CD4-positive, alpha-beta memory T cell (primary cell): ENCODE results near the gene SLC66A2. TPM values are rescaled to one million over a fixed set of nuclear protein-coding genes. Genes with fewer than 3 reads are reported as not detected.

Source experiments
- CTCF ChIA-PET: fragments of 350-600 bp; sonication (Branson Sonifier 250); formaldehyde crosslinking; loops from one replicate; lab custom pipeline; 2021; ENCODE audit warnings: inconsistent platforms; ENCODE audit not compliant: partially characterized antibody; lab: Charles Lee
- POLR2A ChIA-PET: fragments of 350-600 bp; sonication (Branson Sonifier 250); formaldehyde crosslinking; loops from one replicate; lab custom pipeline; 2021; ENCODE audit not compliant: partially characterized antibody; lab: Charles Lee
- DNase-seq, 5 donors: peaks; one replicate each; pipeline versions ENCODE4 v3.0.0 to v3.0.0-alpha.2; 2020 to 2022; ENCODE audit warnings: mixed read lengths in 1 of 5
- H3K27ac ChIP-seq: one replicate; pipeline ENCODE4 v1.7.0; 2013; ENCODE audit warnings: low read depth, low read length
- H3K27me3 ChIP-seq: 2 replicates; pipeline ENCODE4 v1.7.0; 2013; ENCODE audit warnings: mild to moderate bottlenecking, low read length, moderate library complexity; ENCODE audit not compliant: insufficient read depth
- H3K36me3 ChIP-seq: 2 replicates; pipeline ENCODE4 v1.7.0; 2013; ENCODE audit warnings: mild to moderate bottlenecking, low read length, moderate library complexity; ENCODE audit not compliant: insufficient read depth
- H3K4me1 ChIP-seq: 2 replicates; pipeline ENCODE4 v1.7.0; 2013; ENCODE audit warnings: mild to moderate bottlenecking, low read length, moderate library complexity; ENCODE audit not compliant: insufficient read depth
- H3K4me3 ChIP-seq, 2 donors: one replicate each; pipeline ENCODE4 v1.7.0; 2013; ENCODE audit warnings: low read length in 2 of 2, mild to moderate bottlenecking in 1 of 2
- H3K9me3 ChIP-seq, 2 donors: one replicate each; pipeline ENCODE4 v1.7.0; 2013; ENCODE audit warnings: low read length in 2 of 2, control low read depth in 1 of 2; ENCODE audit not compliant: control insufficient read depth in 1 of 2
- H3K27ac Mint-ChIP-seq, 7 donors: one replicate each; pipeline ENCODE4 v1.8.0; 2020 to 2021; ENCODE audit warnings: mixed read lengths in 7 of 7, mild to moderate bottlenecking in 6 of 7, inconsistent platforms in 3 of 7, moderate library complexity in 3 of 7
- H3K27me3 Mint-ChIP-seq, 2 donors: one replicate each; pipeline ENCODE4 v1.8.0; 2020 to 2021; ENCODE audit warnings: mixed read lengths in 2 of 2
- H3K36me3 Mint-ChIP-seq, 2 donors: one replicate each; pipeline ENCODE4 v1.8.0; 2020 to 2021; ENCODE audit warnings: mixed read lengths in 2 of 2, inconsistent platforms in 1 of 2, mild to moderate bottlenecking in 1 of 2
- H3K4me1 Mint-ChIP-seq, 4 donors: one replicate each; pipeline ENCODE4 v1.8.0; 2020 to 2021; ENCODE audit warnings: mixed read lengths in 4 of 4, mild to moderate bottlenecking in 1 of 4
- H3K4me3 Mint-ChIP-seq, 8 donors: one replicate each; pipeline ENCODE4 v1.8.0; 2020 to 2021; ENCODE audit warnings: mixed read lengths in 8 of 8, mild to moderate bottlenecking in 7 of 8, moderate library complexity in 6 of 8, inconsistent platforms in 3 of 8
- H3K9me3 Mint-ChIP-seq, 8 donors: one replicate each; pipeline ENCODE4 v1.8.0; 2020 to 2021; ENCODE audit warnings: mixed read lengths in 8 of 8, mild to moderate bottlenecking in 5 of 8, inconsistent platforms in 3 of 8, moderate library complexity in 1 of 8
- intact Hi-C: fragments of 100-400 bp; cut with micrococcal nuclease; formaldehyde crosslinking; loops from one replicate; pipeline ENCODE4 v1.15.1; 2023
- polyA plus RNA-seq, 2 donors: library from polyadenylated mRNA; unstranded; fragments of 300-500 nt; fragmentation: Illumina TruSeq; gene quantifications; one replicate each; pipeline ENCODE4 v1.2.3, GENCODE V29; 2021
- total RNA-seq, 2 experiments: library from RNA; stranded (reverse); gene quantifications; one replicate each; pipeline ENCODE4 v1.2.3, GENCODE V29; 2021

The SLC66A2 gene
- total and polyA plus RNA-seq, 4 experiments from 2014 or later, result 15.7 to 26.4 (median 23.6) TPM

- H3K27me3 Mint-ChIP-seq, result no peaks in the 10 kb centered on the region
- peaks cover 0 to 6% of the 10 kb centered on the region in 2 donors for H3K36me3 Mint-ChIP-seq
- no peaks in the 10 kb centered on the region for H3K27me3 ChIP-seq
- no peak overlapping the region for H3K4me3 ChIP-seq
- no peak overlapping the region for H3K27ac Mint-ChIP-seq
- no peaks in the 10 kb centered on the region for H3K4me1 ChIP-seq
- intact Hi-C loops, result no loop called here
- H3K9me3 ChIP-seq, result peaks cover 0 to 16% of the 10 kb centered on the region in 2 donors
- POLR2A ChIA-PET, result no interaction called here
- peaks cover 16 to 74% (median 65%) of the 10 kb centered on the region in 8 donors for H3K9me3 Mint-ChIP-seq
- no peak overlapping the region for H3K27ac ChIP-seq
- no peaks in the 10 kb centered on the region for H3K4me1 Mint-ChIP-seq
- CTCF ChIA-PET, result no interaction called here
- no peaks in the 10 kb centered on the region for H3K36me3 ChIP-seq
- DNase-seq, result no peak
- no peak overlapping the region for H3K4me3 Mint-ChIP-seq
These were observed 60.8 kb downstream of the SLC66A2 start for GRCh38 chr18:79890674-79891073.

- H3K4me1 Mint-ChIP-seq, result no peaks in the 10 kb centered on the region
- Histone ChIP-seq H3K4me1 (no peaks in the 10 kb centered on the region), H3K9me3 (peaks cover 0 to 16% of the 10 kb centered on the region in 2 donors), H3K27ac (no peak overlapping the region), H3K36me3 (no peaks in the 10 kb centered on the region), H3K4me3 (no peak overlapping the region), H3K27me3 (no peaks in the 10 kb centered on the region)
- POLR2A ChIA-PET, result no interaction called here
- intact Hi-C loops, result no loop called here
- H3K9me3 Mint-ChIP-seq, result peaks cover 8 to 65% (median 55%) of the 10 kb centered on the region in 8 donors
- no peaks in the 10 kb centered on the region for H3K27me3 Mint-ChIP-seq
- H3K27ac Mint-ChIP-seq, result no peak overlapping the region
- peaks cover 0 to 3% of the 10 kb centered on the region in 2 donors for H3K36me3 Mint-ChIP-seq
- CTCF ChIA-PET, result no interaction called here
- no peak for DNase-seq
- no peak overlapping the region for H3K4me3 Mint-ChIP-seq
These were observed 61.9 kb downstream of the SLC66A2 start for GRCh38 chr18:79889569-79889968.

- Mint-ChIP-seq H3K36me3 (peaks cover 0 to 3% of the 10 kb centered on the region in 2 donors), H3K27me3 (no peaks in the 10 kb centered on the region), H3K9me3 (peaks cover under 1 to 51% (median 42%) of the 10 kb centered on the region in 8 donors), H3K27ac (no peak overlapping the region), H3K4me3 (no peak overlapping the region), H3K4me1 (no peaks in the 10 kb centered on the region)
- H3K36me3 ChIP-seq, result no peaks in the 10 kb centered on the region
- ChIA-PET CTCF (no interaction called here), POLR2A (no interaction called here)
- H3K4me3 ChIP-seq, result no peak overlapping the region
- no peak for DNase-seq
- no peaks in the 10 kb centered on the region for H3K4me1 ChIP-seq
- intact Hi-C loops, result no loop called here
- no peak overlapping the region for H3K27ac ChIP-seq
- peaks cover 0 to 16% of the 10 kb centered on the region in 2 donors for H3K9me3 ChIP-seq
- H3K27me3 ChIP-seq, result no peaks in the 10 kb centered on the region
These were observed 63.4 kb downstream of the SLC66A2 start for GRCh38 chr18:79888016-79888415.

- H3K27me3 Mint-ChIP-seq, result no peaks in the 10 kb centered on the region
- no peaks in the 10 kb centered on the region for H3K36me3 ChIP-seq
- no peak overlapping the region for H3K4me3 Mint-ChIP-seq
- H3K27ac ChIP-seq, result no peak overlapping the region
- intact Hi-C loops, result no loop called here
- H3K4me3 ChIP-seq, result no peak overlapping the region
- POLR2A ChIA-PET, result no interaction called here
- no peak for DNase-seq
- H3K36me3 Mint-ChIP-seq, result peaks cover 0 to 2% of the 10 kb centered on the region in 2 donors
- CTCF ChIA-PET, result no interaction called here
- no peaks in the 10 kb centered on the region for H3K4me1 Mint-ChIP-seq
- no peaks in the 10 kb centered on the region for H3K27me3 ChIP-seq
- peaks cover 0 to 44% (median 36%) of the 10 kb centered on the region in 8 donors for H3K9me3 Mint-ChIP-seq
- no peaks in the 10 kb centered on the region for H3K4me1 ChIP-seq
- no peak overlapping the region for H3K27ac Mint-ChIP-seq
- peaks cover 0 to 14% of the 10 kb centered on the region in 2 donors for H3K9me3 ChIP-seq
These were observed 64.1 kb downstream of the SLC66A2 start for GRCh38 chr18:79887181-79888000.

GRCh38 chr18:79884963-79885728 lies 66.3 kb downstream of the SLC66A2 start:
- no peak for DNase-seq
- Mint-ChIP-seq H3K27me3 (no peaks in the 10 kb centered on the region), H3K9me3 (peaks cover 0 to 25% (median 15%) of the 10 kb centered on the region in 8 donors), H3K4me1 (no peaks in the 10 kb centered on the region), H3K36me3 (no peaks in the 10 kb centered on the region), H3K4me3 (no peak overlapping the region), H3K27ac (no peak overlapping the region)
- no peaks in the 10 kb centered on the region for H3K27me3 ChIP-seq
- intact Hi-C loops, result no loop called here
- H3K27ac ChIP-seq, result no peak overlapping the region
- ChIA-PET CTCF (no interaction called here), POLR2A (no interaction called here)
- H3K4me3 ChIP-seq, result no peak overlapping the region
- no peaks in the 10 kb centered on the region for H3K36me3 ChIP-seq
- peaks cover 0 to 5% of the 10 kb centered on the region in 2 donors for H3K9me3 ChIP-seq
- H3K4me1 ChIP-seq, result no peaks in the 10 kb centered on the region

- CTCF ChIA-PET, result no interaction called here
- Mint-ChIP-seq H3K27ac (no peak overlapping the region), H3K36me3 (no peaks in the 10 kb centered on the region), H3K27me3 (no peaks in the 10 kb centered on the region), H3K9me3 (peaks cover 0 to 19% (median 9%) of the 10 kb centered on the region in 8 donors), H3K4me1 (no peaks in the 10 kb centered on the region), H3K4me3 (no peak overlapping the region)
- H3K4me1 ChIP-seq, result no peaks in the 10 kb centered on the region
- no peak for DNase-seq
- intact Hi-C loops, result no loop called here
- no peaks in the 10 kb centered on the region for H3K27me3 ChIP-seq
- H3K4me3 ChIP-seq, result no peak overlapping the region
- no peaks in the 10 kb centered on the region for H3K9me3 ChIP-seq
- H3K36me3 ChIP-seq, result no peaks in the 10 kb centered on the region
- POLR2A ChIA-PET, result no interaction called here
- no peak overlapping the region for H3K27ac ChIP-seq
These were observed 67.0 kb downstream of the SLC66A2 start for GRCh38 chr18:79884294-79884962.
